Brain microvascular endothelial cell (primary cell): ENCODE results near the gene AFAP1L2.

Source experiments
- DNase-seq: peaks from one replicate; pipeline ENCODE4 v3.0.0-alpha.2; 2020
- H3K27ac ChIP-seq: fragments of 250-450 bp; sonication (Bioruptor Pico); 2 replicates; pipeline ENCODE4 v1.5.1; 2020; ENCODE audit warnings: mild to moderate bottlenecking, moderate library complexity
- H3K27me3 ChIP-seq: fragments of 250-450 bp; sonication (Bioruptor Pico); replicated peaks from 2 replicates; pipeline ENCODE4 v1.5.1; 2020; ENCODE audit warnings: mild to moderate bottlenecking
- H3K36me3 ChIP-seq: fragments of 250-450 bp; sonication (Bioruptor Pico); replicated peaks from 2 replicates; pipeline ENCODE4 v1.5.1; 2020; ENCODE audit warnings: mild to moderate bottlenecking
- H3K4me3 ChIP-seq: 2 replicates; pipeline ENCODE4 v1.5.1; 2011; ENCODE audit warnings: low read depth, mild to moderate bottlenecking, control low read depth, low read length, moderate library complexity
- in situ Hi-C: cut with HindIII; loops from 2 replicates; pipeline ENCODE4 v1.10.0; 2017; ENCODE audit warnings: low sequenced_read_pairs, low pct_ligation_motif_present
- TF ChIP-seq, protein P1 (sequence below): IDR thresholded peaks from 2 replicates; pipeline ENCODE4 v1.5.1; 2011; ENCODE audit warnings: low read depth, mild to moderate bottlenecking, moderate library complexity, low read length, control low read depth, inconsistent platforms; ENCODE audit errors: missing control alignments

Gene AFAP1L2

DNA sequence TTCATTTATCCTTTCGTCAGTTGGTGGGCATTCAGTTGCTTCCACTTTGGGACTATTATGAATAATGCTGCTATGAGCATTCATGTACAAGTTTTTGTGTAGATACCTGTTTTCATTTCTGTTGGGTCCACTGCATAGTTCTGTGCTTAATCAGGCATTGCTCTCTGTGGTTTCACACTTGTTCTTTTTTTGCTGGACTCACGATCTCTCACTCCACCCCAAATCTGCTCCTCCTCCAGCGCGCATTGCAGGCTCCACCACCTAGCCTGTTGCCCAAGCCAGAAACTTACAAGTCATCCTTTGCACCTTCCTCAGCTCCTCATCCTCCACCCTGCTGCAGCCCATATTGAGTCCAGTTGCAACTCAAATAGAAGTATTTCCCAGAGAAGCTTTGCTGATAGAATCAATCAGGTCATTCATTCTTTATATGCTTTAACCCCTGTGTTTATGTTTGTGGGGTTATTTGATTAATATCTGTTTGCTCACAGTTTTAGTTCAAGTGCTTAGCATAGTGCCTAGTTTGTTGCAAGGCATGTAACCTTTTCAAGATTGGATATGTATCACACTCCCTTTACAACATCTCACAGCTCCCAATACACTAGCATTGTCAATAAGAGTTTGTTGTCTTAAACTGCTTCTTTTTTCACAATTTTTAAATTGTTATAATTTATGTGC is 16.6 kb upstream of the AFAP1L2 start:
- Histone ChIP-seq H3K36me3 (no peaks in the 10 kb centered on the region), H3K27me3 (peaks cover 4% of the 10 kb centered on the region), H3K27ac (no peak overlapping the region), H3K4me3 (no peak overlapping the region)
- in situ Hi-C loops: no loop called here
- TF ChIP-seq, protein P1, sequence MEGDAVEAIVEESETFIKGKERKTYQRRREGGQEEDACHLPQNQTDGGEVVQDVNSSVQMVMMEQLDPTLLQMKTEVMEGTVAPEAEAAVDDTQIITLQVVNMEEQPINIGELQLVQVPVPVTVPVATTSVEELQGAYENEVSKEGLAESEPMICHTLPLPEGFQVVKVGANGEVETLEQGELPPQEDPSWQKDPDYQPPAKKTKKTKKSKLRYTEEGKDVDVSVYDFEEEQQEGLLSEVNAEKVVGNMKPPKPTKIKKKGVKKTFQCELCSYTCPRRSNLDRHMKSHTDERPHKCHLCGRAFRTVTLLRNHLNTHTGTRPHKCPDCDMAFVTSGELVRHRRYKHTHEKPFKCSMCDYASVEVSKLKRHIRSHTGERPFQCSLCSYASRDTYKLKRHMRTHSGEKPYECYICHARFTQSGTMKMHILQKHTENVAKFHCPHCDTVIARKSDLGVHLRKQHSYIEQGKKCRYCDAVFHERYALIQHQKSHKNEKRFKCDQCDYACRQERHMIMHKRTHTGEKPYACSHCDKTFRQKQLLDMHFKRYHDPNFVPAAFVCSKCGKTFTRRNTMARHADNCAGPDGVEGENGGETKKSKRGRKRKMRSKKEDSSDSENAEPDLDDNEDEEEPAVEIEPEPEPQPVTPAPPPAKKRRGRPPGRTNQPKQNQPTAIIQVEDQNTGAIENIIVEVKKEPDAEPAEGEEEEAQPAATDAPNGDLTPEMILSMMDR: no peak
- DNase-seq: no peak

DNA sequence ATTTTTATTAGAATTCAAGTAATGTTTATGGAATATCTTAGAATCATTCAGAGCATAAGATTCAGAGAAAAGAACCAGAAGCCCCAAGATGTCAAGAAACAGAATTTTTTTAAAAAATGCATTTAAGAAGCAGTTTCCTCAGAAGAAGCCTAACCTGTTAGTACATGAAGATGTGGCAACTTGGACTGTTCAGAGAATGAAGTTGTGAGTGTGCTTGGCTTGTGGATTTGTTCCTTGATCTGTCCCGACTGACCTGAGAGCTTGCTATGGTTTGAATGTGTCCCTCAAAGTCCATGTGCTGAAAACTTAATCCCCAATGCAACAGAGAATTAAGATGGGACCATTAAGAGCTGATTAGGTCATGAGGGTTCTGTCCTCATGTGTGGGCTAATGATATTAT is 13.8 kb upstream of the AFAP1L2 start:
- TF ChIP-seq, protein P1: no peak
- Histone ChIP-seq H3K4me3 (no peak overlapping the region), H3K27me3 (peaks cover 9% of the 10 kb centered on the region), H3K36me3 (no peaks in the 10 kb centered on the region), H3K27ac (no peak overlapping the region)
- DNase-seq: no peak
- in situ Hi-C loops: no loop called here

DNA sequence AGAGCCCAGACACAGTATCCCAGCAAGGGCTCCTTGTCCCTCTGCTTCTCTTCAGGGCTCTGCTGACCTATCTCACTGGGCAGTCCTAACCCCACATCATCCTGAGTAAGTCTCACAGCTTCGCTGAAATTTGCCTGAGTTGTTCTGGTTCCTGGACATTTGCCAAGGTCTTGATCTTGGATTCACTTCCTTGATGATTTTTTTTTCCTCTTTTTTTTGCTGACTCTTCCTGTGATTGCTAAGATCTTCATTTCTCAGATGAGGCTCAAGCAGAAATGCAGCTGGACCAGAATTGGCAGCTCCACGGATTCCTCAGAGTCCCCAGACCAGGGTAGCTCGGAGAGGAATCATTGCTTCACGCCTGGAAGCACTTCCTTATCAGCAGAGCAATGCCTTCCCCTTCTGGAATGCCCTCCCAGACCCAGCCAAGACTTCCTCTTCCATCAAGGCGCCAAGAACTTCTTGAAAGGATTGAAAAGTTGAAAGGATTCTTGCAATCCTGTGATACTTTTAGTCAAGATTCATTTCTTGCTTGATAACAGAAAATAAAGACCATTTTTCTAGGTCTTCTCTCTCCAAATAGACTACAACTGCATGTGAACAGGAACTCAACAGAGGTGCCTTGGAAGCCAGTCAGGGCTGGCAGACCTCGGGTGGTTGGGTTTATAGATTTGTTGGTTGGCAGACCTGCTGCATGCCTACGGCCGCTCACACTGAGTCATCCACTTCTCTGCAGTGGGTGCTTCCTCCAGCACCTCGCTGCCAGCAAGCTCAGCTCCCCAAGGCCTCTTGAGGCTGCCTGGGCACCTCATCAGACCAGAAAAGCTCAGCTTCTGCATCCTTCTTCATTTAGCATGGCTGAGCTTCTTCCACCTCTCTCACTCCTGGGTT is 8.8 kb upstream of the AFAP1L2 start:
- in situ Hi-C loops: no loop called here
- no peak overlapping the region for H3K4me3 ChIP-seq
- H3K36me3 ChIP-seq: no peaks in the 10 kb centered on the region
- no peak overlapping the region for H3K27ac ChIP-seq
- peaks cover 8% of the 10 kb centered on the region for H3K27me3 ChIP-seq
- DNase-seq: peak; percentile 32
- TF ChIP-seq, protein P1: no peak

DNA sequence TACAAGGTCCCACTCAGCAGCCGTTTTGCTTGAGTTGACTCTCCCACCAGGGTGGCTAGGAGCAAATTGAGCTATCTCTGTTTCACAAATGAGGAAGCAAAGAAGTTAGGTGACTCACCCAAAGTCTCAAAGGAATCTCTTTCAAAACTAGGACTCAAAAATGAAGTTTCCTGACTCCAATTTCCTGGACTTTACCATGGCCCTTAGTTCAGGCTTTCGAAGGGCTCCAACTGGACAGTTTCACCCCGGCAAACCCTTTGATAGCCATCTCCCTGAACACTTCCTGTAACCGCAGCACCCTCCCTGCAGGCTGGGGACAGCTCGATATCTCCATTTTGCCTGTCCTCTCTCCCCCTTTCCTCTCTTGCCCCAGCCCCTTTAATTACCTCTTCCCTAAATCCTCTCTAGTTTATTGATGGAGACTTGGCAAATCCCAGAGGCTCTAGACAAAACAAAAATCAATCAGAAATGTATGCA is 4.7 kb upstream of the AFAP1L2 start:
- H3K36me3 ChIP-seq: no peaks in the 10 kb centered on the region
- no peak for DNase-seq
- no peak overlapping the region for H3K4me3 ChIP-seq
- H3K27me3 ChIP-seq: peaks cover 11% of the 10 kb centered on the region
- TF ChIP-seq, protein P1: no peak
- in situ Hi-C loops: no loop called here
- H3K27ac ChIP-seq: no peak overlapping the region

DNA sequence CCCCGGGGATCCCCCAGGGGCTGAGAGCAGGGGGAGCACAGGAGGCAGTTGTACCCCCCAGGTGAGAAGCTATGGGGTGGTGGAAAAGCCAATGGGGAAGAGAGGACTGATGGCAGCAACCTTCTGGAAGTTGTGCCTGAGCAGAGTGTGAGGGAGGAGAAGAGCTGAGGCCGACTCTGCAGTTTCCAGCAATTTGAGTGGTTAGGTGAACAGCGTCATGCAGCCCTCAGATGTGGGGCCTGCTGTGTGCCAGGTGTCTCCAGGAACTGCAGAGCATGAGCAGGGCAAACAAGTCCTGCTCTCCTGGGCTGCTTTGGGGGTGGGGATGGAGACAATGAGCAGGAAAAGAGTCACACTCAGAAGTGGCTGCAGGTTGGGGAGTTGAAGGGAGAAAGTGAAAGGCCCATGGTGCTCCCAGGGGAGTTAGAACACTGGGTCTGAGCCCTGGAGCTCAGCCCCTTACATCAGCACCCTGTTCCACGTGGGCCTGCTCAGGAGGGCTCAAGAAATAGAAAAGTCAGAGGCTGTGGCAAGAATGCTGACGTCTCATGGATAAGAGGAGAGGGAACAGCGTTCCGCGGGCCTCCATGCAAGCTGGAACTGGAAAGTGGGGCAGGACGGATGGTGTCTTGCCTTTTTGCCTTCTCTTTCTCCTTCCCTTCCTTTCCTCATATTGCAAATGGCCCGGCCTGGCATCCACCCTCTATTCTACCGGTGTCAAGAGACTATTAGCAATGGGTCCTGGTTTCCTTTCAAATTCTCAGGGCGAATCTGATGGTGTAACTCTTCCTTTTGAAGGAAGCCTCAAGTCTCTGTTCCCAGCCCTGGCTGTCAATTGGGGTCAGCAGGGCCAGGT is 4.0 kb upstream of the AFAP1L2 start:
- Histone ChIP-seq H3K36me3 (no peaks in the 10 kb centered on the region), H3K4me3 (no peak overlapping the region), H3K27me3 (peaks cover 16% of the 10 kb centered on the region), H3K27ac (no peak overlapping the region)
- TF ChIP-seq, protein P1: no peak
- in situ Hi-C loops: no loop called here
- no peak for DNase-seq
